GM19043 (cell line): ENCODE data around the gene SPATC1L.

Experiments used
- ATAC-seq: cut with Tn5 transposase; IDR thresholded peaks from one replicate; pipeline ENCODE4 v1.9.1; 2021; ENCODE audit warnings: low read depth; ENCODE audit not compliant: unreplicated experiment

Gene SPATC1L

GRCh38 chr21:46111857-46112724 lies 72.2 kb downstream of the SPATC1L start:
- ATAC-seq, result no peak

GRCh38 chr21:46111193-46111571 lies 73.1 kb downstream of the SPATC1L start:
- no peak for ATAC-seq
